H1 (cell line): Measurements from ENCODE around the gene CMIP. TPM values are rescaled to one million over a fixed set of nuclear protein-coding genes. Genes with fewer than 3 reads are reported as not detected.

Source experiments
- CTCF ChIA-PET: fragments of 300-600 bp; sonication (Branson Sonifier 250); formaldehyde crosslinking; loops from one replicate; lab custom pipeline; 2021; ENCODE audit not compliant: partially characterized antibody; lab: Charles Lee
- POLR2A ChIA-PET: fragments of 300-600 bp; sonication (Branson Sonifier 250); formaldehyde crosslinking; loops from one replicate; lab custom pipeline; 2021; ENCODE audit warnings: inconsistent platforms; ENCODE audit not compliant: partially characterized antibody; lab: Charles Lee
- DNase-seq, 2 experiments: peaks; one replicate each; pipeline versions ENCODE4 v3.0.0 to v3.0.0-alpha.2; 2010 to 2022; ENCODE audit warnings: low spot score in 2 of 2, low read depth in 1 of 2, mixed read lengths in 1 of 2
- FAIRE-seq: peaks from 2 replicates; lab custom pipeline; 2011; peaks lifted over from hg19 to GRCh38; lab: Jason Lieb, UNC
- H2AFZ ChIP-seq: 2 replicates; pipeline ENCODE4 v1.8.1; 2012; ENCODE audit warnings: low read length, inconsistent platforms
- H2AK5ac ChIP-seq: 2 replicates; pipeline ENCODE4 v1.6.1; 2013; ENCODE audit warnings: low read depth, low read length
- H2BK120ac ChIP-seq: replicated peaks from 2 replicates; pipeline ENCODE3; 2013; ENCODE audit warnings: low read depth, low read length, inconsistent platforms
- H2BK12ac ChIP-seq: 2 replicates; pipeline ENCODE4 v1.6.1; 2013; ENCODE audit warnings: low read depth, low read length
- H2BK15ac ChIP-seq: 2 replicates; pipeline ENCODE4 v1.6.1; 2013; ENCODE audit warnings: low read length
- H2BK20ac ChIP-seq: 2 replicates; pipeline ENCODE4 v1.6.1; 2013; ENCODE audit warnings: low read length
- H2BK5ac ChIP-seq: 2 replicates; pipeline ENCODE4 v1.6.1; 2013; ENCODE audit warnings: low read depth, low read length
- H3K14ac ChIP-seq: 2 replicates; pipeline ENCODE4 v1.6.1; 2013; ENCODE audit warnings: inconsistent platforms; ENCODE audit not compliant: insufficient read length
- H3K18ac ChIP-seq: 2 replicates; pipeline ENCODE4 v1.6.1; 2013; ENCODE audit warnings: low read length; ENCODE audit errors: extremely low read depth
- H3K23ac ChIP-seq: 2 replicates; pipeline ENCODE4 v1.6.1; 2013; ENCODE audit warnings: inconsistent platforms; ENCODE audit not compliant: insufficient read length
- H3K23me2 ChIP-seq: 2 replicates; pipeline ENCODE4 v1.6.1; 2013; ENCODE audit warnings: low read depth, low read length
- H3K27ac ChIP-seq: 2 replicates; pipeline ENCODE4 v1.6.1; 2011; ENCODE audit warnings: low read depth, low read length, inconsistent platforms
- H3K27me3 ChIP-seq, 4 experiments: replicated peaks in 1 of 4; 1 replicate in 1 of 4; 2 replicates in 3 of 4; pipeline versions ENCODE4 v1.6.1 to v1.8.1; 2011 to 2013; ENCODE audit warnings: low read length in 3 of 4, mild to moderate bottlenecking in 3 of 4, inconsistent platforms in 2 of 4, mixed read lengths in 2 of 4, moderate library complexity in 1 of 4; ENCODE audit not compliant: control insufficient read depth in 3 of 4, insufficient read depth in 3 of 4; ENCODE audit errors: extremely low read depth in 1 of 4
- H3K36me3 ChIP-seq, 4 experiments: 2 replicates each; pipeline versions ENCODE4 v1.6.1 to v1.8.1; 2011 to 2013; ENCODE audit warnings: mild to moderate bottlenecking in 4 of 4, low read length in 3 of 4, moderate library complexity in 2 of 4, control low read depth in 1 of 4, inconsistent platforms in 1 of 4; ENCODE audit not compliant: insufficient read depth in 4 of 4, control insufficient read depth in 2 of 4
- H3K4ac ChIP-seq: replicated peaks from 2 replicates; pipeline ENCODE3; 2013; ENCODE audit warnings: low read length, low read depth, mixed read lengths, inconsistent platforms; ENCODE audit not compliant: insufficient read length
- H3K4me1 ChIP-seq, 4 experiments: replicated peaks in 1 of 4; 1 replicate in 1 of 4; 2 replicates in 3 of 4; pipeline versions ENCODE4 v1.6.1 to v1.8.1; 2011 to 2013; ENCODE audit warnings: low read length in 3 of 4, inconsistent platforms in 2 of 4, mixed read lengths in 1 of 4; ENCODE audit not compliant: insufficient read depth in 4 of 4, control insufficient read depth in 3 of 4
- H3K4me2 ChIP-seq, 2 experiments: 2 replicates each; pipeline versions ENCODE4 v1.6.1 to v1.8.1; 2011 to 2013; ENCODE audit warnings: low read depth in 2 of 2, low read length in 2 of 2, control low read depth in 1 of 2, inconsistent platforms in 1 of 2, mild to moderate bottlenecking in 1 of 2; ENCODE audit not compliant: insufficient read depth in 1 of 2
- H3K4me3 ChIP-seq, 4 experiments: fragments of 200-600, 300-600 bp in 1 of 4; sonication (generic), shearing (Covaris generic), sonication (Bioruptor Twin) in 1 of 4; 2 replicates each; pipeline versions ENCODE4 v1.5.1 to v1.8.1; 2011 to 2016; ENCODE audit warnings: low read length in 4 of 4, low read depth in 3 of 4, control low read depth in 2 of 4, inconsistent platforms in 2 of 4, mild to moderate bottlenecking in 2 of 4, mixed read lengths in 1 of 4, moderate library complexity in 1 of 4; ENCODE audit not compliant: insufficient read depth in 2 of 4; ENCODE audit errors: extremely low read depth in 1 of 4
- H3K56ac ChIP-seq: replicated peaks from 2 replicates; pipeline ENCODE3; 2013; ENCODE audit warnings: low read depth, mild to moderate bottlenecking, mixed read lengths, low read length, inconsistent platforms; ENCODE audit not compliant: insufficient read length
- H3K79me1 ChIP-seq: 2 replicates; pipeline ENCODE4 v1.6.1; 2013; ENCODE audit warnings: low read depth, low read length, control low read depth
- H3K79me2 ChIP-seq, 2 experiments: 2 replicates each; pipeline versions ENCODE4 v1.6.1 to v1.8.1; 2012 to 2013; ENCODE audit warnings: low read length in 2 of 2, mild to moderate bottlenecking in 2 of 2, inconsistent platforms in 1 of 2; ENCODE audit not compliant: insufficient read depth in 2 of 2, control insufficient read depth in 1 of 2
- H3K9ac ChIP-seq, 4 experiments: replicated peaks in 1 of 4; 1 replicate in 1 of 4; 2 replicates in 3 of 4; pipeline versions ENCODE4 v1.6.1 to v1.8.1; 2011 to 2013; ENCODE audit warnings: low read depth in 3 of 4, low read length in 3 of 4, control low read depth in 2 of 4, mild to moderate bottlenecking in 2 of 4, moderate library complexity in 2 of 4, inconsistent platforms in 1 of 4; ENCODE audit errors: extremely low read depth in 1 of 4
- H3K9me3 ChIP-seq, 2 experiments: 2 replicates each; pipeline versions ENCODE4 v1.6.1 to v1.8.1; 2012 to 2013; ENCODE audit warnings: mild to moderate bottlenecking in 2 of 2, moderate library complexity in 2 of 2, control low read depth in 1 of 2, inconsistent platforms in 1 of 2, low read depth in 1 of 2, low read length in 1 of 2, mixed read lengths in 1 of 2; ENCODE audit not compliant: insufficient read depth in 2 of 2
- H4K20me1 ChIP-seq, 2 experiments: replicated peaks in 1 of 2; 2 replicates each; pipeline versions ENCODE3 to v1.8.1; 2011 to 2013; ENCODE audit warnings: inconsistent platforms in 2 of 2, low read length in 2 of 2, mild to moderate bottlenecking in 1 of 2; ENCODE audit not compliant: insufficient read depth in 2 of 2, control insufficient read depth in 1 of 2
- H4K5ac ChIP-seq: 2 replicates; pipeline ENCODE4 v1.6.1; 2013; ENCODE audit warnings: low read length, low read depth, mixed read lengths, inconsistent platforms; ENCODE audit not compliant: insufficient read length
- H4K8ac ChIP-seq: 2 replicates; pipeline ENCODE4 v1.8.0; 2013; ENCODE audit warnings: mild to moderate bottlenecking, moderate library complexity, low read length, inconsistent platforms; ENCODE audit not compliant: insufficient read depth; ENCODE audit errors: extremely low read depth
- H4K91ac ChIP-seq: replicated peaks from 2 replicates; pipeline ENCODE3; 2013; ENCODE audit warnings: low read length, mixed read lengths, inconsistent platforms; ENCODE audit not compliant: insufficient read length
- MAX ChIP-seq: IDR thresholded peaks from 2 replicates; pipeline ENCODE4 v1.6.1; 2012; ENCODE audit warnings: inconsistent platforms
- SUZ12 ChIP-seq: fragments of 200-600 bp; sonication (generic); IDR thresholded peaks from 2 replicates; pipeline ENCODE4 v1.6.1; 2012; ENCODE audit warnings: mild to moderate bottlenecking, inconsistent platforms, low read length, moderate library complexity, mixed read lengths
- WGBS, 2 experiments: shearing (Covaris generic) in 1 of 2; methylation state at CpG; one replicate each; pipeline versions ENCODE4 v1.1.6 to v1.1.7; 2013 to 2015; ENCODE audit warnings: low lambda C conversion rate in 2 of 2, mixed read lengths in 2 of 2, inconsistent platforms in 1 of 2, low coverage in 1 of 2, missing lambda C conversion rate in 1 of 2; ENCODE audit not compliant: insufficient replicate concordance in 2 of 2, insufficient coverage in 1 of 2, insufficient read length in 1 of 2; ENCODE audit errors: extremely low coverage in 1 of 2, missing lambda C conversion rate in 1 of 2; 5-methylcytosine and 5-hydroxymethylcytosine counted together
- polyA plus RNA-seq, 7 experiments: library from polyadenylated mRNA; depleted of rRNA in 3 of 7; stranded (reverse) in 5 of 7; unstranded in 2 of 7; fragments of >200 nt in 5 of 7; fragments of 200-250 nt in 2 of 7; gene quantifications; 1 replicate in 5 of 7; 2 replicates in 1 of 7; 4 replicates in 1 of 7; pipeline versions ENCODE4 v1.2.1 to v1.2.3, GENCODE V29; 2011 to 2013; ENCODE audit warnings: missing spikeins in 2 of 7, mixed read lengths in 2 of 7
- total RNA-seq: library from RNA; stranded (reverse); fragmentation: NEBNext Ultra II Directional; extraction: Animal tissue kit (Norgen Biotek cat#: 25700); gene quantifications from 2 replicates; pipeline ENCODE4 v1.2.1, GENCODE V29; 2021
- TF ChIP-seq, protein P1 (sequence below): IDR thresholded peaks from 2 replicates; pipeline ENCODE4 v1.6.1; 2011; ENCODE audit warnings: low read depth, mild to moderate bottlenecking, low read length; ENCODE audit not compliant: insufficient read depth

CMIP gene
- total and polyA plus RNA-seq, 2 of the 8 experiments (the other 6 are each of a cell fraction or from before 2014, with no cell fraction given) = 7.9 to 53.2 TPM

DNA sequence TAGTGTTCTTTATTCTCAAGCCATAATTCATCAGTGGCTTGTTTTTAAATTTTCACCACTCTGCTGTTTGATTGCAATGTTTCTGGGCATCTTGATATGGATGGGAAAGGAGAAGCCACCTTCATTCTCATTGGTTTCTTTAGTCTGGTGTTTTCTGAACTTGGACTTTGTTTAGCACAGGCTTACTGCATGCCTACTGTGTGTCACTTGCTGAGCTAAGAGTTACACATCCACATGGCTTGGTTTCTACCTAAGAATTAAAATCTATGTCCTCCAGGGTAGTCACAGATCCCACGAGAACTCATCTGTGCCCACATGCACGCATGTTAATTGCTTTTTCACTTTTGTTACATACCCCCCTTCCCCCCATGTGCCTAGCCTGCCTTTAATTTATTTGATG lies 4.6 kb downstream of the CMIP start:
- Histone ChIP-seq H4K5ac (no peak overlapping the region), H3K4me3 (no peak overlapping the region), H2AK5ac (0 out of 2 replicates have a peak overlapping the region, but pooled peaks have one; percentile 65), H3K18ac (no peak overlapping the region), H3K36me3 (no peaks in the 10 kb centered on the region; a peak in 1 of 8 replicates), H3K56ac (no peak overlapping the region), H3K27ac (no peak overlapping the region), H4K91ac (no peak overlapping the region), H2BK5ac (no peak overlapping the region), H3K4ac (no peak overlapping the region), H3K23me2 (peaks cover 9% of the 10 kb centered on the region; the same call in 1 of the 2 replicates), H3K79me1 (peaks cover 43% of the 10 kb centered on the region), H2AFZ (no peak overlapping the region), H2BK120ac (no peak overlapping the region), H3K14ac (no peak overlapping the region), H4K20me1 (peaks cover 34 to 60% of the 10 kb centered on the region in 2 experiments), H3K27me3 (no peaks in the 10 kb centered on the region), H4K8ac (no peak overlapping the region), H2BK20ac (no peak overlapping the region), H3K79me2 (peaks cover 46 to 91% of the 10 kb centered on the region in 2 experiments), H3K4me1 (peaks cover 3 to 41% (median 26%) of the 10 kb centered on the region in 4 experiments), H2BK15ac (no peak overlapping the region), H3K9me3 (no peaks in the 10 kb centered on the region), H3K23ac (no peak overlapping the region), H3K9ac (no peak overlapping the region), H3K4me2 (peak overlapping the region in 1 of 2 experiments; percentile 98; a peak in 1 of 4 replicates), H2BK12ac (no peak overlapping the region)
- WGBS, 2 experiments = 100% methylated on average over 2 of the region's 2 CpGs; no CpG with 5 or more reads in 1 of the 2 experiments
- TF ChIP-seq SUZ12 = no peak
- TF ChIP-seq MAX = no peak
- TF ChIP-seq, protein P1, sequence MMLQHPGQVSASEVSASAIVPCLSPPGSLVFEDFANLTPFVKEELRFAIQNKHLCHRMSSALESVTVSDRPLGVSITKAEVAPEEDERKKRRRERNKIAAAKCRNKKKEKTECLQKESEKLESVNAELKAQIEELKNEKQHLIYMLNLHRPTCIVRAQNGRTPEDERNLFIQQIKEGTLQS = no peak
- FAIRE-seq (no peak), DNase-seq (no peak)
- POLR2A ChIA-PET = interaction anchor here (1.2 to 1.3 kb wide), 2 partner anchors 10 to 61 kb away, joined by 3 to 5 read pairs; no protein-coding TSS in a partner anchor
- CTCF ChIA-PET = interaction anchor here (2.1 kb wide), 1 partner anchor 20 kb away, joined by 7 read pairs; no protein-coding TSS in a partner anchor
